GM20000 (cell line): ENCODE results near the gene DYNLT2.

Experiments used
- DNase-seq: peaks from one replicate; pipeline ENCODE4 v3.0.0; 2012; ENCODE audit warnings: low spot score
- TF ChIP-seq, protein P1 (sequence below): IDR thresholded peaks from 2 replicates; pipeline ENCODE4 v1.5.1; 2012; ENCODE audit warnings: mild to moderate bottlenecking, control low read depth; ENCODE audit errors: extremely low read depth, missing control alignments

The DYNLT2 gene

DNA sequence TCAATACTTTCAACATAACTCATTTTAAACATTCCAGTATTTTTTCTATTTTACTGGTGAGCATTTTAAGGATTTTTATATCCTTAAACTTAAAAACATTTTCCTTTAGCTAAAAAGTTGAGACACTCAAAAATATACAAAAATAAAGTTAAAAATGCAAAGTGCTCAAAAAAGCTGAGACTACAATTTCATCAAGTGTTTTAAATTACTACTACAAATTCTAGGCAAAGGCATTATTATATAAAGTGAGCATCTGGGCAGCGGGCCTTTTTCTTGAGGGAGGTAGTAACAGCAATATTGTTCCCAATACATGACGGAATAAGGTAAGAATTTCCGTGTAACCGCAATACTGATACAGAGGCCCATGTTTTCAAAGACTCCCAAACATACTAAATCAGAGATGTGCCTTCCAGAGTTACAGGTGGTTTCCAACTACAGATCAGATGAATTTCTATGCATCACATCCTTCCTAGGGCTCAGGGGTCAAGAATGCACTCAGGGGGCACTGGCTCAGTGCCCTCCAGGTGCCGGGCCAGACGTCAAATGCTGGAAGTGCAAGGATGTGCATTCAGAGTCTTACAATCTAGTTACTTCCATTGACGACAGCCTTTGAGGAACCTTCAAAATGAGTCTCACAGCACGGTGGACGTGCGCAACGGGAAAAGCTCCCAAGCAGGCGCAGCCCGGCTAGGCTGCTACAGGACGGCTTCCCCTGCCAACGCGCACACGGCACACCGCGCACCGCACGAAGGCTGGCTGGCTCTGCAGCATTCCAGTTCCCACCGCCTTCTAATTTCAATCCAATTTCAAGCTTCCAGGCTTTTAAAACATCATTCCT is 28.8 kb downstream of the DYNLT2 start:
- TF ChIP-seq, protein P1, sequence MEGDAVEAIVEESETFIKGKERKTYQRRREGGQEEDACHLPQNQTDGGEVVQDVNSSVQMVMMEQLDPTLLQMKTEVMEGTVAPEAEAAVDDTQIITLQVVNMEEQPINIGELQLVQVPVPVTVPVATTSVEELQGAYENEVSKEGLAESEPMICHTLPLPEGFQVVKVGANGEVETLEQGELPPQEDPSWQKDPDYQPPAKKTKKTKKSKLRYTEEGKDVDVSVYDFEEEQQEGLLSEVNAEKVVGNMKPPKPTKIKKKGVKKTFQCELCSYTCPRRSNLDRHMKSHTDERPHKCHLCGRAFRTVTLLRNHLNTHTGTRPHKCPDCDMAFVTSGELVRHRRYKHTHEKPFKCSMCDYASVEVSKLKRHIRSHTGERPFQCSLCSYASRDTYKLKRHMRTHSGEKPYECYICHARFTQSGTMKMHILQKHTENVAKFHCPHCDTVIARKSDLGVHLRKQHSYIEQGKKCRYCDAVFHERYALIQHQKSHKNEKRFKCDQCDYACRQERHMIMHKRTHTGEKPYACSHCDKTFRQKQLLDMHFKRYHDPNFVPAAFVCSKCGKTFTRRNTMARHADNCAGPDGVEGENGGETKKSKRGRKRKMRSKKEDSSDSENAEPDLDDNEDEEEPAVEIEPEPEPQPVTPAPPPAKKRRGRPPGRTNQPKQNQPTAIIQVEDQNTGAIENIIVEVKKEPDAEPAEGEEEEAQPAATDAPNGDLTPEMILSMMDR = no peak
- peak; percentile 36 for DNase-seq

DNA sequence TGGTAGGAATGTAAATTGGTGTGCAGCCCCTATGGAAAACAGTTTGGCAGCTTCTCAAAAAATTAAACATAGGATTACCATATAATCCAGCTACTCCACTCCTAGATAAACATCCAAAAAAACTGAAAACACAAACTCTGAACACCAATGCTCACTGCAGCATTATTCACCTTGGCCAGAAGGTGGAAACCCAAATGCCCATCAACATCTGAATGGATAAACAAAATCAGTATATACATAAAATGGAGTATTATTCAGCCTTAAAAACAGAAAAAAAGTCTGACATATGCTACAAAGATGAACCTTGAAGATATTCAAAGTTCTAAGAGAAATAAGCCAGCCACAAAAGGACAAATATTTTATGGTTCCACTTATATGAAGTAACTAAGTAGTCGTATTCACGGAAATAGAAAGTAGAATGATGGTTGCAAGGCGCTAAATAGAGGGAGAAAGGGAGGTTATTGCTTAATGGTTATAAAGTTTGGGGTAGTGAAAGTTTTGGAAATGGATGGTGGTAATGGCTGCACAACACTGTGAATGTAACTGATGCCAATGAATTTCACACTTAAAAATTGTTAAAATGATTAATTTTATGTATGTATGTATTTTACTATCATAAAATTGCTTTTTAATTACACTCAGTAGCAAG is 31.0 kb downstream of the DYNLT2 start:
- TF ChIP-seq, protein P1 = no peak
- DNase-seq = no peak

DNA sequence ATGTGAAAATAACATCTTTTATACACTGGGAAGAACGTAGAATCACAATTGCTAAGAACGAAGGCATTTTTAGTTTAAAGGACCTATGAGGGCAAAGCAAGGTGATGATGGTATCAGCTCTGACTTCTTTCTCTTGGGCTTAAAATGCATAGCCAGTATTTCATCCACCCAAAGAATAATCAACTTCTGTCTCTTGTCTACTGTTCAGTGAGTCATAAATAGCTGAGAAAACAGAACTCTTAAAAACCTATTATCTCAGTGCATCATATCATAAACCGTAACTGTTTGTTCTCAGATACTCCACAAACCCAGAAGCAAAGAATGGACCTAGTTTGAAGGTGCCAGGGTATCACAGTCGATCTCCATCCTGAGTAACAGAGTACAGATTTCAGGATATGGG is 32.3 kb downstream of the DYNLT2 start:
- TF ChIP-seq, protein P1 = no peak
- no peak for DNase-seq

DNA sequence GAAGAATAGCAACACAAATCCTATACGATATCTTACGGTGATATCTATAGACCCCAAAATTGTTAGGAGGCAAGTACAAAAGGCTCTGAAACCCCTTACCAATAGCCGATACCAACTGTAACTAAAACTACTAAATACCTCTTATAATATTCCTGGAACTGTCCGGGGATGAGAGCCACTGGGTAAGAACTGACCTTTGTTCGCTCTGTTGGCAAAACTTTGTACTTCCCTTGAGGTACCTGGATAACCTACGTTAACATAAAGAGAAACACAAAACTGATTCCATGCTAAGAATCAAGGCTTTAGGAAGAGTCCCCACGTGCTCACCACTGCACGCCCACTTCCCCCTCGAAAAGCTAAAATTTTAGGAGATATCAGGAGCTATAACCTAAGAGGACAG is 36.8 kb downstream of the DYNLT2 start:
- DNase-seq = no peak
- TF ChIP-seq, protein P1 = no peak

DNA sequence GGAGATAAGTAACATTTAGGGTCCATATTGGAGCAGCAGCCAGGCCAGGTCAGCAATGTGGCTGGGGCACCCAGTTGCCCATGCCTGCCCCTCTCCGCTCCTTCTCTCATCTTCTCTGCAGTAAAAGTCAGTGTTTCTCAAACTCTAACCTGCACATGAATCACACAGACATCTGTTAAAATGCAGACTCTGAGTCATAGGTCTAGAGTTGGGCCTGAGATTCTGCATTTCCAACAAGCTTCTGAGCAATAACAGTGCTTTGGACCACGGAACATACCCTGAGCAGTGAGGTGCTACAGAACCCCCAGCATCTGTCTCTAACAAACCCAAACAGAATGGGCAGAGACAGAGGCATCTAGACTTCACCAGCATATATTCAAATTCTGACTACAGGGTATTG is 37.2 kb downstream of the DYNLT2 start:
- TF ChIP-seq, protein P1 = no peak
- DNase-seq = no peak

DNA sequence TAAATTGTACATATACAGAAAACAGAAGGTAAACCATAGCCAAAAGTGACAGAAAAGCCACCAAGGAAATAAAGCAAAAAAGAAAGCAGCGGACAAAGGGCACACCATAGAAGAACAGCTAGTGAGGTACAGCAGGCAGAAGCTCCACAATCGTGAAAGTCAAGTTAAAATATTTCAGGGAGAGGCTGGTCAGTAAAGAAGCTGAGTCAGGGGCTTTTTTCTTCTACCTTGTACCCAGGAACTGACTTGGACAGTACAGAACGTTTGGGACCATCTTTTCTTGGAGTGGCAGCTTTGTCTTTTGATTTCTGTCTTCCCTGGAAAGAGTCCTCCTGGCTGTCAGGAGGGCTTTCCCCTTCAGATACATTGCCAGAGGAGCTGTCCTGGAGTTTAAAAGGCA is 41.4 kb downstream of the DYNLT2 start:
- TF ChIP-seq, protein P1 = no peak
- DNase-seq = no peak

DNA sequence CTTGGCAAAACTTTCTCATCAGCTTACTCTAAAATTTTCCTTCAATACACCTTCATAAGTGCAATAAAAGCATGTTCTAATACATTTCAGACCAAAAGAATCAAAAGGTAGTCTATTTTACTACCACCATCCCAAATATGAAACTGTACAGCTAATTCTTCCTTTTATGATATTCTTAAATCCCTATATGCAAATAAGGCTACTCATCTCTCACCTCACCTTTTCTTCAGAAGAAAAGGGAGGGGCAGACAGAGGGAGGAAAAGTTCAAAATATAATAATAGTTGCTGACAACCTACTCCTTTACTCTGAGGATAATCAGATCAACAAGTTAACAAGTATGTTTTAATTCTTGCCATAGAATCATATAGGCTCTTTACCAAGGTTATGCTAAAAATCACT is 42.1 kb downstream of the DYNLT2 start:
- TF ChIP-seq, protein P1 = no peak
- DNase-seq = no peak
